HCEC 1CT (cell line): ENCODE measurements around the gene KMT2A.
"Not testable (repeated sequence)": the region's sequence is repeated elsewhere in the genome, so short reads cannot be mapped to it uniquely, and the experiment has no call there.

Experiments used
- DNase-seq: peaks from one replicate; pipeline ENCODE4 v3.0.0-alpha.2; 2017

The KMT2A gene

DNA sequence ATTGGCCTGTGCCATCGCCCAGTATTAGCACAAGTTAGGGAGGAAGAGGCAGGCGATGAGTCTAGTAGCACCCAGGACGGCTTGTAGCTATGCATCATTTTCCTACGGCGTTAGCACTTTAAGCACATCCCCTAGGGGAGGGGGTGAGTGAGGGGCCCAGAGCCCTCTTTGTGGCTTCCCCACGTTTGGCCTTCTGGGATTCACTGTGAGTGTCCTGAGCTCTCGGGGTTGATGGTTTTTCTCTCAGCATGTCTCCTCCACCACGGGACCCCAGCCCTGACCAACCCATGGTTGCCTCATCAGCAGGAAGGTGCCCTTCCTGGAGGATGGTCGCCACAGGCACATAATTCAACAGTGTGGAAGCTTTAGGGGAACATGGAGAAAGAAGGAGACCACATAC lies 99.0 kb downstream of the KMT2A start:
- DNase-seq = no peak

DNA sequence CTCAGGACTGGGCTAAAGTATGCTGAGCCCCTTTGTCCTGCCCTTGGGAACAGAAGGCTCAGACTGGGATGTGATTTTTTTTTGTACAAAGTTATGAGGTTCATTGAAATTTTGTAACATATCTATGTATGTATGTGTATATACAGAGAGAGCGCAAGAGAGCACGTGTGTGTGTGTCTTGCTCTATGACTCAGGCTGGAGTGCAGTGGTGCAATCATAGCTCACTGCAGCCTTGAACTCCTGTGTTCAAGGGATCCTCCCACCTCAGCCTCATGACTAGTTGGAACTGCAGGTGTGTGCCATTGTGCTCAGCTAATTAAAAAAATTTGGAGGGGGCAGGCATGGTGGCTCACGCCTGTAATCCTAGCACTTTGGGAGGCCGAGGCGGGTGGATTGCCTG lies 100.4 kb downstream of the KMT2A start:
- DNase-seq = peak; percentile 77

DNA sequence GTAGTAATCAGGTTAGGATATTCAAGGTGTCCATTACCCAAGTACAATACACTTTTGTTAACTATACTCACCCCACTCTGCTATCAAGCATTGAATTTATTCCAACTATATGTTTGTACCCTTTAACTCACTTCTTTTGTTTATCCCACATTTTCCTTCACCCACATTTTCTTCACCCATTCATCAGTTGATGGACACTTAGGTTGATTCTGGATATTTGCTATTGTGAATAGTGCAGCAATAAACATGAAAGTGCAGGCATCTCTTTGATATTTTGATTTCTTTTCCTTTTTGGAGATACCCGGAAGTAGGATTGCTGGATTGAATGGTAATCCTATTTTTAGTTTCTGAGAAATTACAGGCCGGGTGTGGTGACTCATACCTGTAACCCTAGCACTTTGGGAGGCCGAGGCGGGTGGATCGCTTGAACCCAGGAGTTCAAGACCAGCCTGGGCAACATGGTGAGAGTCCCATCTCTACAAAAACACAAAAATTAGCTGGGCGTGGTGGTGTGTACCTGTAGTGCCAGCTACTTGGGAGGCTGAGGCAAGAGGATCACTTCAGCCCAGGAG lies 101.2 kb downstream of the KMT2A start:
- peak; percentile 26 for DNase-seq

GRCh38 chr11:118544010-118544646 lies 107.8 kb downstream of the KMT2A start:
- no peak for DNase-seq

DNA sequence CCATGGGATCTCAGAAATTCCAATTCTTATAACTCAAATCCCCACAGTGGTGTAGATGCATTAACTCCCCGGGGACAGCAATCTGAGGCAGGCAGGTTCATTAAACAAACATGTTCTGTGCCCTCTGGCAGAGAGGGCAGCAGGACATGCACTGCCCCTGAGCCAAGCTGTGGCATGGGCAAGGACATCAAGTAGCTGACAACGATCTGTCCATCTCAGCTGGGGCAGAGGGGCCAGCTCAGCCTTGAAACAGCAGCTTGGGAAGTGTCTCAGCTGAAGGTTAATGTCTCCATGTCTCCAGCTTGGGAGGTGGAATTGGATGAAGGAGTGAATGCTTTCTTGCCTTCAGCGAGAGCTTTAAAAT lies 108.3 kb downstream of the KMT2A start:
- DNase-seq = no peak

- DNase-seq = no peak
Measured at GRCh38 chr11:118545533-118545932, 109.2 kb downstream of the KMT2A start.

DNA sequence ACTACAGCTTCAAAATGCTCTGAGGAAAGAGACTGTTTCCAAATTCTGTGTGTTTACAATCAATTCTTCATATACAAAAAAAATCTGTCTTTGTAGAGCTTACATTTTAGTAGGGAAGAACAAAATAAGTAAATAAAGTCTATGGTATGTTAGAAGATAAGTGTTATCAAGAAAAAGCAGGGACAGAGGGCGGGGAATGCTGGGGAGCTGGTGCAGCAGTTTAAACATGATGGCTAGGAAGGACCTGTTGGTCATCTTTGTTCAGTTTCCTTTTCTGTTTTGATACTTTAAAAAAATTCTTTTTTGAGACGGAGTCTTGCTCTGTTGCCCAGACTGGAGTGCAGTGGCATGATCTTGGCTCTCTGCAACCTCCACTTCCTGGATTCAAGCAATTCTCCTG lies 110.8 kb downstream of the KMT2A start:
- DNase-seq = no peak

DNA sequence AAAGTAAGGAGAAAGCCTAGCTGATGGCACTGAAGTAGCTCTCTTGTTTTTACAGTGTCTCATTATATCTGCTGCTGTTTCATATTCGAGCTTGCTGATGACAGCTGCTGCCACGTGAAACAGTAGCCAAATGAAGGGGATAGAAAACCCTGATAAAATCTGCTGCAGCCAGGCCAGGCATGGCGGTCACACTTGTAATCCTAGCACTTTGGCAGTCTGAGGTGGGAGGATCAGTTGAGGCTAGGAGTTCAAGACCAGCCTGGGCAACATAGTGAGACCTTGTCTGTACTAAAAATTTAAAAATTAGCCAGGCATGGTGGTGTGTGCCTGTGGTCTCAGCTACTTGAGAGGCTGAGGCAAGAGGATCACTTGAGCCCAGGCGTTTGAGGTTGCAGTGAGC lies 116.0 kb downstream of the KMT2A start:
- no peak for DNase-seq

- no peak for DNase-seq
Measured at GRCh38 chr11:118560806-118561205, 124.5 kb downstream of the KMT2A start.

DNA sequence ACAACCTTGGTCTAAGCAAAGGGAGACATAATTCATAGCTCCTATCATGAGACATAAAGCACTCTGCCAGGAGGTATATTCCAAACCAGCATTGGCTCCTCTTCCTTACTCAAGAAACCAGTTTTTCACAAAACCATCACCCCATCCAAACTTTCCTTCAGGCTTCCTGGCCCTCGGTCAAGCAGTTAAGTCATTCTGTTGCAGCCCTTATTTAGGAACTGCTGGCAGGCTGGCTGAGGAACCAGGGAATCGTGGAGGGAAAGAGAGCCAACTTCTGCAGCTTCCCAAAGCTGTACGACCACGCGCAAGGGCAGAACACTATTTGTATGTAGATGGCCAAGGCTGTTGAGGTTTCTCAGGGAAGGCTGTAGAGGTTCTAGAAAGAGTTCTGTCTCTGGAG lies 128.8 kb downstream of the KMT2A start:
- DNase-seq = no peak

DNA sequence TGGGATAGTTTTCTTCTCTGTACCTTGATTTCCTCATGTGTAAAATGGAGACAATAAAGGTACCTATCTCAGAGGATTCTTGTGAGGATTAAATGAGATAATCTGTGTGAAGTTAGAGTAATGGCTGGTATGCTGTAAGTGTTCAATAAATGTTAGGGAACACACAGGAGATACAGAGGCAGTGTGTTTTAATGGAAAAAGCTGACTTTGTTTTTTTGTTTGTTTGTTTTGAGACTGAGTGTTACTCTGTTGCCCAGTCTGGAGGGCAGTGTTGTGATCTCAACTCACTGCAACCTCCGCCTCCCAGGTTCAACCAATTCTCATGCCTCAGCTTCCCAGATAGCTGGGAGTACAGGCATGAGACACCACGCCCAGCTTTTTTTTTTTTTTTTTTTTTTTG lies 133.4 kb downstream of the KMT2A start:
- no peak for DNase-seq

- no peak for DNase-seq
Measured at GRCh38 chr11:118570787-118571186, 134.5 kb downstream of the KMT2A start.

DNA sequence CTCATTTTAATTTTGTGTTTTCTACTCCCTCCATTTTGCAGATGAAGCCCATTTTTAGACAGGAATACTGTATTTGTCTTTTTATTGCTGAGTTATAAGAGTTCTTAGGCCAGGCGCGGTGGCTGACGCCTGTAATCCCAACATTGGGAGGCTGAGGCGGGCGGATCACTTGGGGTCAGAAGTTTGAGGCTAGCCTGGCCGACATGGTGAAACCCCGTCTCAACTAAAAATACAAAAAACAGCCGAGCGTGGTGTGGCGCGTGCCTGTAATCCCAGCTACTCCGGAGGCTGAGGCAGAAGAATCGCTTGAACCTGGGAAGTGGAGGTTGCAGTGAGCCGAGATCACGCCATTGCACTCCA lies 135.4 kb downstream of the KMT2A start:
- DNase-seq = not testable (repeated sequence)

- DNase-seq = peak; percentile 72
Measured at GRCh38 chr11:118572061-118572980, 136.0 kb downstream of the KMT2A start, which contains the start of gene ARCN1. Gene ARCN1, plus strand, starts transcription at chr11:118572409. Its CDS starts 139 bp downstream, at chr11:118572548.

GRCh38 chr11:118572981-118573550 lies 136.8 kb downstream of the KMT2A start:
- DNase-seq = peak; percentile 27

- DNase-seq = no peak
Measured at GRCh38 chr11:118574636-118575035, 138.3 kb downstream of the KMT2A start.
